PC-9 (cell line): ENCODE data around the gene CDC20. TPM values are rescaled to one million over a fixed set of nuclear protein-coding genes. Genes with fewer than 3 reads are reported as not detected.
"Not testable (repeated sequence)": the region's sequence is repeated elsewhere in the genome, so short reads cannot be mapped to it uniquely, and the experiment has no call there.

ENCODE experiments used
- BruUV-seq: library from RNA; stranded (reverse); fragments of 400-500 nt; replicated peaks from 2 replicates; lab custom pipeline; 2021; lab: Mats Ljungman, UMichigan
- CTCF ChIA-PET: fragments of 300-600 bp; sonication (Branson Sonifier 250); formaldehyde crosslinking; loops from one replicate; lab custom pipeline; 2022; ENCODE audit warnings: antibody characterized with exemption; lab: Charles Lee
- POLR2A ChIA-PET: fragments of 300-600 bp; sonication (Branson Sonifier 250); formaldehyde crosslinking; loops from one replicate; lab custom pipeline; 2022; ENCODE audit warnings: antibody characterized with exemption; ENCODE audit not compliant: unreplicated experiment; lab: Charles Lee
- DNase-seq, 2 experiments: peaks; one replicate each; pipeline versions ENCODE4 v3.0.0 to v3.0.0-alpha.2; 2015 to 2022; ENCODE audit warnings: mixed read lengths in 1 of 2
- H2AFZ ChIP-seq: fragments of 200-600 bp; sonication (generic); 2 replicates; pipeline ENCODE4 v1.8.1; 2017; ENCODE audit warnings: antibody characterized with exemption
- H3F3A ChIP-seq: fragments of 200-600 bp; sonication (generic); 2 replicates; pipeline ENCODE4 v1.8.1; 2017; ENCODE audit warnings: antibody characterized with exemption, mild to moderate bottlenecking, low read depth; ENCODE audit not compliant: insufficient read depth
- H3K27ac ChIP-seq: fragments of 200-600 bp; sonication (generic); 2 replicates; pipeline ENCODE4 v1.6.1; 2016; ENCODE audit warnings: mixed run types
- H3K27me3 ChIP-seq: fragments of 200-600 bp; sonication (generic); 2 replicates; pipeline ENCODE4 v1.6.1; 2016; ENCODE audit warnings: low read depth, mixed run types; ENCODE audit not compliant: insufficient read depth
- H3K36me3 ChIP-seq: fragments of 200-600 bp; sonication (generic); 2 replicates; pipeline ENCODE4 v1.6.1; 2016; ENCODE audit warnings: low read depth, mixed run types
- H3K4me1 ChIP-seq: fragments of 200-600 bp; sonication (generic); replicated peaks from 2 replicates; pipeline ENCODE4 v1.6.1; 2016; ENCODE audit warnings: mixed run types; ENCODE audit not compliant: insufficient read depth
- H3K4me2 ChIP-seq: fragments of 200-600 bp; sonication (generic); 2 replicates; pipeline ENCODE4 v1.6.1; 2017; ENCODE audit warnings: mixed run types
- H3K4me3 ChIP-seq: fragments of 200-600 bp; sonication (generic); 2 replicates; pipeline ENCODE4 v1.6.1; 2016; ENCODE audit warnings: mixed run types
- H3K79me2 ChIP-seq: fragments of 200-600 bp; sonication (generic); 2 replicates; pipeline ENCODE4 v1.6.1; 2017; ENCODE audit warnings: low read depth, mixed run types
- H3K9me2 ChIP-seq: fragments of 200-600 bp; sonication (generic); 2 replicates; pipeline ENCODE4 v1.8.1; 2017; ENCODE audit warnings: mild to moderate bottlenecking; ENCODE audit not compliant: insufficient read depth
- H3K9me3 ChIP-seq: fragments of 200-600 bp; sonication (generic); 2 replicates; pipeline ENCODE4 v1.8.1; 2016; ENCODE audit warnings: low read depth; ENCODE audit not compliant: insufficient read depth
- H4K20me1 ChIP-seq: fragments of 200-600 bp; sonication (generic); 2 replicates; pipeline ENCODE4 v1.8.1; 2017; ENCODE audit not compliant: insufficient read depth
- CTCF ChIP-seq: fragments of 200-600 bp; sonication (generic); conservative IDR thresholded peaks from 2 replicates; pipeline ENCODE4 v1.6.1; 2017; ENCODE audit warnings: mixed run types, antibody characterized with exemption, mild to moderate bottlenecking, moderate library complexity
- EZH2 ChIP-seq: fragments of 200-600 bp; sonication (generic); IDR thresholded peaks from 2 replicates; pipeline ENCODE4 v1.8.0; 2017; ENCODE audit warnings: antibody characterized with exemption, low read depth
- intact Hi-C: fragments of 100-400 bp; cut with micrococcal nuclease; formaldehyde crosslinking; loops from one replicate; pipeline ENCODE4 v1.10.0; 2022; ENCODE audit not compliant: unreplicated experiment
- total RNA-seq: library from RNA; stranded (reverse); gene quantifications from 2 replicates; pipeline ENCODE4 v1.2.3, GENCODE V29; 2021

Gene CDC20
- total RNA-seq, 1 experiment from 2014 or later = 229 TPM

GRCh38 chr1:43368646-43369020, 9.9 kb downstream of the CDC20 start:
- intact Hi-C loops = loop anchor here (5.0 kb wide), 1 partner anchor 431 kb away; no protein-coding TSS in a partner anchor
- peak overlapping the region; percentile 89 for H3K27ac ChIP-seq
- H3K4me2 ChIP-seq = peak overlapping the region; percentile 92
- H4K20me1 ChIP-seq = no peaks in the 10 kb centered on the region
- peaks cover 83% of the 10 kb centered on the region for H3F3A ChIP-seq
- H3K4me1 ChIP-seq = peaks cover 69% of the 10 kb centered on the region
- DNase-seq = peak in 1 of 2 experiments; percentile 37
- H3K9me3 ChIP-seq = no peaks in the 10 kb centered on the region
- H3K36me3 ChIP-seq = peaks cover 14% of the 10 kb centered on the region
- H2AFZ ChIP-seq = peak overlapping the region; percentile 74
- H3K79me2 ChIP-seq = peaks cover 72% of the 10 kb centered on the region
- TF ChIP-seq CTCF (no peak), EZH2 (no peak)
- no TSS peak for BruUV-seq
- H3K4me3 ChIP-seq = peak overlapping the region; percentile 99
- H3K27me3 ChIP-seq = no peaks in the 10 kb centered on the region
- ChIA-PET POLR2A (interaction anchor here (0.5 to 1.4 kb wide), 5 partner anchors 19 to 489 kb away, joined by 3 to 12 read pairs (median 4); no protein-coding TSS in a partner anchor), CTCF (interaction anchor here (0.6 kb wide), 2 partner anchors 20 to 153 kb away, joined by 7 to 11 read pairs; no protein-coding TSS in a partner anchor)
- no peaks in the 10 kb centered on the region for H3K9me2 ChIP-seq

DNA sequence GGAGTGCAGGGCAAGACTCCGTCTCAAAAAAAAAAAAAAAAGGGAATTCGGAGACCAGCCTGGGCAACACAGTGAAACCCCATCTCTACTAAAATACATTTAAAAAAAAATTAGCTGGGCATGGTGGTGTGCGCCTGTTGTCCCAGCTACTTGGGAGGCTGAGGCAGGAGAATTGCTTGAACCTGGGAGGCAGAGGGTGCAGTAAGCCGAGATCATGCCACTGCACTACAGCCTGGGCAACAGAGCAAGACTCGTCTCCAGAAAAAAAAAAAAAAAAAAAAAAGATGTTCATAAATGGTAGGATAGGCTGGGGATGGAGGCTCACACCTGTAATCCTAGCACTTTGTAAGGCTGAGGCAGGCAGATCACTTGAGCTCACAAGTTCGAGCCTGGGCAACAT, 11.0 kb downstream of the CDC20 start:
- DNase-seq, H3K9me3 ChIP-seq, H4K20me1 ChIP-seq, BruUV-seq, H3K27me3 ChIP-seq, H2AFZ ChIP-seq, H3K36me3 ChIP-seq, H3K9me2 ChIP-seq: not testable (repeated sequence)
- Histone ChIP-seq H3K4me2 (peak overlapping the region; percentile 92), H3K79me2 (peaks cover 67% of the 10 kb centered on the region), H3F3A (peaks cover 82% of the 10 kb centered on the region), H3K27ac (peak overlapping the region; percentile 89), H3K4me1 (peaks cover 72% of the 10 kb centered on the region), H3K4me3 (peak overlapping the region; percentile 99; the same call in 1 of the 2 replicates)
- POLR2A ChIA-PET = interaction anchor here (0.6 kb wide), 1 partner anchor 156 kb away, joined by 3 read pairs; no protein-coding TSS in a partner anchor
- intact Hi-C loops = loop anchor here (5.0 kb wide), 2 partner anchors 432 to 463 kb away; no protein-coding TSS in a partner anchor
- CTCF ChIA-PET = interaction anchor here (0.6 to 0.7 kb wide), 4 partner anchors 53 to 413 kb away, joined by 3 to 11 read pairs (median 6); no protein-coding TSS in a partner anchor

GRCh38 chr1:43370564-43370963, 11.8 kb downstream of the CDC20 start:
- H3K36me3 ChIP-seq = no peaks in the 10 kb centered on the region
- intact Hi-C loops = loop anchor here (5.0 kb wide), 1 partner anchor 462 kb away; no protein-coding TSS in a partner anchor
- H3K4me2 ChIP-seq = peak overlapping the region; percentile 92
- DNase-seq = no peak
- peaks cover 76% of the 10 kb centered on the region for H3F3A ChIP-seq
- BruUV-seq = no TSS peak
- CTCF ChIA-PET = interaction anchor here (0.7 kb wide), 1 partner anchor 413 kb away, joined by 5 read pairs; no protein-coding TSS in a partner anchor
- no peak overlapping the region for H2AFZ ChIP-seq
- peaks cover 64% of the 10 kb centered on the region for H3K4me1 ChIP-seq
- H3K27me3 ChIP-seq = no peaks in the 10 kb centered on the region
- no peak overlapping the region for H3K4me3 ChIP-seq
- H3K79me2 ChIP-seq = peaks cover 59% of the 10 kb centered on the region
- H3K27ac ChIP-seq = peak overlapping the region; percentile 85
- POLR2A ChIA-PET = interaction anchor here (0.5 to 0.6 kb wide), 2 partner anchors 12 to 18 kb away, joined by 3 read pairs; partner anchors contain the start of gene CDC20
- H3K9me2 ChIP-seq = no peaks in the 10 kb centered on the region
- TF ChIP-seq EZH2 (no peak), CTCF (no peak)
- no peaks in the 10 kb centered on the region for H4K20me1 ChIP-seq
- no peaks in the 10 kb centered on the region for H3K9me3 ChIP-seq
